Activated CD8-positive, alpha-beta memory T cell treated with anti-CD3 and anti-CD28 coated beads, Interleukin-2, amount 50 U/mL, for 48 hours (primary cell): ENCODE measurements around the gene SGMS2.

Source experiments
- DNase-seq: peaks from one replicate; pipeline ENCODE4 v3.0.0-alpha.2; 2020

Gene SGMS2

DNA sequence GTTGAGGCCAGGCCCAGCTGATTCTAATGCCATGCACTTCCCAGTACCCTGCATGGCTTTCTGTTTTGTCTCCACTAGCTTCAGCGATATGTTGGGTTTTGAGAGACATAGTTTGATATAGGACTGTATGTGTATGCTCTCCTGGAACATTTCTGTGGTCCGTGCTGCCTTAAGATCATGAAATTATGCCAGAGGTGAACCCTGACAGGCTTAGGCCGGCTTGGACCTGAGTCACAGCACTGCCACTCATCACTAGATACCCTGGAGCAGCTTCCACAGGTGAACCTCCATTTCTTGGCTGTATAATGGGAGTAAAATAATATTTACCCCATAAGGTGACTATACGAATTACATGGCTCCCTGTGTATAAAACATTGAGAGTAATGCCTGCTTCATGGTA, 6.4 kb downstream of the SGMS2 start:
- DNase-seq: no peak

DNA sequence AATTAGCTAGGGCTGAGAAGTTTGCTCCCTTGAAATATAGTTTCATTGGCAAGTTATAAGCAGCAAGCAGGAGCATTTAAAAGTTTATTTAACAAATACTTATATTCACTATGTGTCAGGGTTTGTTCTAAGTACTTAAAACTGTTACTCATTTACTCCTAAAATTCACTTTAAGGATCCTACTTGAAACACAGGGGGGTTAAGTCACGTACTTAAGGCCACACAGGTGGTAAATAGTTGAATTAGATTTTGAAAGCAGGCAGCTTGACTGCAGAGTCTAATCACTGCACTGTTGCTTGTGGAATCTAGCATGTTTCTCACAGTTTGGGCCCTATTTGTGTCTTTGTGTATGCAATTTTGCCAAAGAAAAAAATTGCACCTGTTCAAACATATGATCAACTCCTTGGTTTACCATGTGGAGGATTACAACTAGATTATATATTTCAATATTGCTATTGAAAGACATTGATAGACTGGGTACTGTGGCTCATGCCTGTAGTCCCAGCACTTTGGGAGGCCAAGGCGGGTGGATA, 7.6 kb downstream of the SGMS2 start:
- DNase-seq: no peak

DNA sequence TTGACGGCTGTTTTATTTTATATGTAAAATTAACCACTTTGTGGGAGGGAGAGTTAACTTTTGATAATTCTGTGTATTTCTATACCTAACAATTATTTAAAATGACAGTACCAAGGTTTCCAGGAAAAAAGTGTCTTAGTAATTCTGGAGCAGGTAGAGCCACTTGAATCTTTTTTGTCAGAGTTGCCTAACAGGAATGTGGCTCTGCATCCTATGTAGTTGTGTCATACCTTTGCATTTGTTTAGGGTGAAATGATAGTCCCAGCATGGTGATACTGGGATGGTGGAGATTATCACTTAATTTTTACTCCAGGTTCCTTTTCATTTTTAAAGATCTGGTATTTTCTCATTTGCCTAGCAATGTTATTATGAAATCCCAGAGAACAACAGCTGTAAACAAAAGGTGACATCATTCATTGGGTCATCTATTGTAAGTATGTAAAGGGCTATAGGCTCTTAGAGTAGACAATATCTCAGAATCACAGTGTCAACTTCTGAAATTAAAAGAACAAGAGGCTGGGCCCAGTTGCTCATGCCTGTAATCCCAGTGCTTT, 9.6 kb downstream of the SGMS2 start:
- no peak for DNase-seq

DNA sequence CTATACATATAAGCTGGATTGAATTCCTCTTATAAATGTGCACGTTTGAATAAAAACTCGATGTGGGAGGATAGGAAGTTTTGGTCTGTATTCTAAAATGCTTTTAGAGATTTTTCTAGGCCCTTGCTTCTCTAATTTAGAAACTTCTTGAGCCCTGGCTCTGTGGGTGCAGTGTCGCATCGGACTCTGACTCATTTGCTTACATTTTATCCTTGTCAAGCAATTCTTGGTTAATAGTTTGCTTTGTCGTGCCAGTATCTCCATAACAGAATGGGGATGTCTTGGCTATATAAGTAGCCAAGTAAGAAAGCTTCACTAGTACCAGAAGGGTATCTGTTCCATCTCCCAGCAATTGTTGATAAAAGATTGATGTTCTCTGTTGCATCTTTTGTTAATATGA, 10.7 kb downstream of the SGMS2 start:
- DNase-seq: no peak

DNA sequence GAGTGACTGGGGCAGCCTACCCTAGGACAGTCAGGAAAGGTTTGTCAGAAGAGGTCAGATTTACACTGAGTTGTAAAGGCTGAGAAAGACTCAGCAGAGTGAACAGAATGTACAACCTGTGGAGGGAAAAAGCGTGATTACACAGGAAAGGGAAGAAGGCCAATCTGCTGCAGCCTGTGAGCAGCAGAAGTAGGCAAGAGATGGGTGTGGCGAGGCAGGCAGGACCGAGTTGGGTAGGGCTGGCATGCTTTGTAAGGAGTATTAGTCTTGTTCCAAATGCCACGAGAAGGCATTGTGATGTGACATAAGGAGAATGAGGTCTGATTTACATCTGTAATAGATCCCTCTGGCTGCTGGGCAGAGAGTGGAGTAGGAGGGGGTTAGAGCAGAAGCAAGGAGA, 12.6 kb downstream of the SGMS2 start:
- DNase-seq: no peak

DNA sequence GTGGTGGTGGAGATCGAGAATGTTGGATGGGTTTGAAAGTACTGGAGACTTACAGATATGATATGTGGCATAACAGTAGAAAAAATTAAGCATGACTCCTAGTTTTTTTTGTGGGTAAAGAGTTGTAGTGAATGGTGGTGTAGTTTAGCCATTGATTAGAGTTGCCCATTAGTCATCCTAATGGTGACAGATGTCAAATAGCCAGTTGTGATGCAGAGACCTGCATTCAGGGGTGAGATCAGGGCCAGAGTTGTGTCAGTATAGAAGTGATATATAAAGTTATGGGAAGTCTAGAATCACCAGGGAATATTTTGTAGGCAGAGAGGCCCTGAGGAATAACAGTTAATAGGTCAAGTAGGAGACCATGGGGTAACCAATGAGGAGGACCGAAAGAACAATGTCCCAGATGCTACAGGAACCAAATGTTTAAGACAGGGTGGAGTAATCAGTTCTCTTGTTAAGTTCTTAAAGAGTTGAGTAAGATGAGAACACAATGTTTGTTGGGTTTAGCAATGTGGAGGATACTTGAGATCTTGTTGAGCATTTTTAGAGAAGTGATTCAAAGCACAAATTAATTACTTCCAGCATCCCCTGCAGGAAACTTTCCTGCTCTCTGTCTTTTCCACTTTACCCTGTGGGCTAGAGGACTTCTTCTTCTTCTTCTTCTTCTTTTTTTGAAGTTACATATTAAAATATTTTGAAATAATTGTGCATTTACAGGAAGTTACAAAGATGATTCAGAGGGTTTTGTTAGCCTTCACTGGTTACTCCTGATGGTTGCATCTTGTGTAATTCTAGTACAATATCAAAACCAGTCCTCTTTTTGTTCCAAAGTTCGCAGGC, 13.3 kb downstream of the SGMS2 start:
- no peak for DNase-seq

DNA sequence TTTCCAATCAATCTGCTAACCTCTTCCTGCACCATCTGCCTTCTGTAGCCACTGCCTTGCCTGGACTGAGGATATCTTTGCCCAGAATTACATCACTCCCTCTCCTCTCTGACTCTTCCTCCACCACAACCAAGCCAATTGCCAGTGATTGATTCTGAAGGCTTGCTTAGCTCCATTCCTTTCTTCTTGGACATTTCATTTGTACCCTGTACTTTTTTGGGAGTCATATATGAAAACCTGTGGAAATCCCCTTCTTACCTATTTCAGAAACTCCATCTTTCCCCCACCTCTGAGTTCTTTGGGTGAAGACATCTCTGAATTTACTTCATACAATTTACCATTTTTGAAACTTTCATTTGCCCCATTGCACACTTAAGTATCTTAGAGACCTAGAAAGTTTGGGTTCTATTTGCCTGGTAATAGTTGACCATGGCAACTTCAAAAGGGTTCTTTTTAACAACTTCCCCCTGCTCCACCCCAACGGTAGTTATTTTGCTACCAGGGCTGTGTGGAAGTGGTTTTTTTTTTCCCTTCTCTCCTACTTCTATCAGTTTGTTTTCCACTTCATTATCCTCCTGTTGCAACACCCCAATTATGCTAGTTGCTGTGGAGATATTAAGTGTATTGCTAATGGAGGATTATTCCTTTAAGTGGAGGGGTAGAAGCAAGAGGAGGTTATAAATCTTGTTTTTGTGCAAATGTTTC, 14.3 kb downstream of the SGMS2 start:
- no peak for DNase-seq

DNA sequence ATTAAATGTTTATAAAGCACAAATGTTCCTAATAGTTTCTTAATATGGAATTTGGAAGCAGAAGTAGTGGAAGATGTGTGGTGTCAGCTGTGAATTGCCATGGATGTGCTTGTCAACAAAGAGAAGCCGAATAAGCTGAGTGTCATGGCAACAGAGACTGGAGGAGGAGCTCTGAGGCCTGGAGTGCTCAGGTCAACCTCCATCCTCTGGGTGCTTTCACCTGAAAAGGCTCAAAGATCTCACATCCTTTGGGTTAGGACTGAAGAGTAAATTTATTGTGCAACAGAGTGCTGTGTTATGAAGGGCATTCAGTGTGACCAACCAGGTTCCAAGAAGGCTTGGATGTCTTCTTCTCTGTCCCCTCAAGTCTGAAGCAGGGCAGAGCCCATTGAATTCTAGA, 18.7 kb downstream of the SGMS2 start:
- DNase-seq: no peak

DNA sequence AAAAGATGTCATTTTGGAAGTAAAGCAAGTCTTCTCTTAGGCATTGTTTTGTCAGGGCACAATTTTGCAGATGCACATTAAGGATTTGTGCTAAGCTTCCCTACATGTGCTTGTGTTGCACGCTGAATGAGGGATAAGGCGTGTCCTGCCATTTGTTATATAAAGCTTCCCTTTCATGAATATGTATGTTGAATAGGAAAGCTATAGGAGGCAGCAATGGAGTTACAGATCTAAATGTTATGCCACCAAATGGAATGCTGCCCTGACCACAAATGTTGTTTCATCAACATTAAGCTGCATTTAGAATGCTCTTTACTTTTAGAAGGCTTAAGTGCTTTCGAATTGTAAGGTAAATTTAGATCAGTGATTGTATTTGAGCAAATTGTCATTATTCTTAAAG, 20.9 kb downstream of the SGMS2 start:
- no peak for DNase-seq

DNA sequence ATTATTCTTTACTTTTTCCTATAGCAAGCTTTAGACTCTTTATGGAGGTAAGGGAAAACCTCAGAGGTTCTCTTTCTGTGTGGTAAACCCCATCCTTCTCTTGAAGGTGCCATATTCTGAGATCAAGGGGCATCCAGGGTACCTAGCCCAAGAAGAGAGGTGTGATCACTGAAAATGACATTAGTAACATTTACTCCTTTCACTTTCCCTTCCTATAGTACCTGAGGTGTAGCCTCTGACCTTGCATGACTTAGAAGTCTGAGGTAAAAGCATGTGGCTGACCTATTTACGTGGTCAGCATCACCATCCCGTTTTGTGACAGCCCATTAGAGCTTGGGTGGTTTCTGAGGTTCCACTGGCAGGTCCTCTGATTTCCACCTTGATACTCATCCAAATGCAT, 25.7 kb downstream of the SGMS2 start:
- DNase-seq: no peak

DNA sequence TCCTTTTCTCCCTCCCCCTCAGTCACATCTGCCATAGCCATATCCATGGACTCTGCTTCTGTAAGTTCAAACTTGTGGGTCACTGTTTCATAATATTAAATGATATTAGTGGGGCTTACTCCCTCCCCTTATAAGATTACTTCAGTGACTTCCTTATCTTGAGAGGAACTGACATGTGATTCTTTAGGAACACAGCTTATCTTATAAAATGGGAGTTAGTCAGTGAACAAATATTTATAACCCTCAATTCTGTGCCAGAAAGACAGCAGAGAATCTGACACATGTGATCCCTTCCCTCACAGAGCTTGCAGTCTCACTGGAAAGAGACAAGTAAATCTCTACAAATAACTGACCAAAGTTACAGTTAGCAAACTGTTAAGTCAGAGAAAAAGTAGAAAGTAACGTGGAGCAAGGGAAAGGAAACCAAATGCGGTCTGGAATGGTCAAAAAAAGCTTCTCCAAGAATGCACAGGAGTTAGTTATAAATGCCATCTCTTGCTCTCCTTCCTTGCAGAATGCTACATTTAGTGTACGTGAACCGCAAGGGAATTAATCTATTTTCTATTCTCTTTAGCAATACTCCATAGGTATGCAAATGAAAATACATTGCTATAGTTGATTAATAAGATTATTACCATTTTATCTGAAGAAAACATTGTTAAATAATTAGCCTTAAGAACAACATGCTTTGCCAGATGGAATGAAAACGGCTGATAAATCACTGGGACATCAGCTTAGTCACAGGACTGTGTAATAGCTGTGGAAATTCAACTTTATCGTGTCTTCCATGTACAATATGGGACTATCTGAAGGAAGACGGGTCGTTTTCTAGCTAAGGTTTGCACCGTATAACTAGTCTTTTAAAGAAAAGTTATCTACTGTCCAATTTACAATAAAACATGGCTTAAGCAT, 29.0 kb downstream of the SGMS2 start:
- no peak for DNase-seq

DNA sequence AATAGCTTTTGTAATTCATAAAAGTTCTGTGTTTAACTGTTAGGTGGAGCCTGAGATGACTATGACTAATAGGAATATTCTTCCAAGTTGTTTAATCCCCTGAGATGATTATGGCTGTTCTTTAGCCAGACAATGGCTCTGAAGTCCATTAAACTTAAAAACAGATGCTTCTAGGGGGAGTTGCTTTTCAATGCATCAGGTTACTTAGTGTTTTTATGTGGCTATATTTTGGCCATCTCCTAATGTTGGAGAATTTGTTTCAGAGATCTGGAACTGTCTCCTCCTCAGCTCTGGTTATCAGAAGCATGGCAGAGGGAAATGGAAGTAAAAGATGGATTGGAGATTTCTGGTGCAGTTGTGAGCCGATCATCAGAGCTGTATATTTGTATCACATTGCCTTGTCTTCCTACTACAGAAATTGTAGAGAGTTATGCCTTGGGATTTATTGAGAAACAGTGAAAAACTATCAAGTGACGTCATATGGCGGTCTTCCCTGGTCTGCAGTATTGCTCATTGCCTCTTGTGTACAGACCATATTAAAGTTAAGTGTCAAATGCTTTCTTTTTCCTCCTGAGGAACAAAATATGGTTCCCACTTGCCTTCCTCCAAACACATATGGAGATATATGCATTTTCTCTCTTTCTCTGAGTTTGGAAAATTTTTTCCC, 29.8 kb downstream of the SGMS2 start:
- DNase-seq: no peak

DNA sequence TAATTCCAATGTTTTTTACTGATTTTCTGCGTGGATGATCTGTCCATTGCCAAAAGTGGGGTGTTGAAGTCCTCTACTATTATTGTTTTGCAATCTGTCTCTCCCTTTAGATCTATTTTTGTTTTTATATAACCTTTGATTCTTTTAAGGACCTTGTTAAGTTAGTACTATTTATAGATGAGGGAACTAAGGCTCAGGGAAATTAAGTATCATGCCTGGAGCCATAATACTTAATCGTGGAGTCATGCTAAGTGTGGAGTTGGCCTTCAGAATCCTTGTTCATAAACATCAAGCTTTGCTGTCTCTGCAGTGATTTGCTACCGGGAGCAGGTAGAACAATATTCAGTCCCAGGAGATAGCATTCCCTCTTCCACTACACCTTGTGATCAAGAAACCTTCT, 31.0 kb downstream of the SGMS2 start:
- no peak for DNase-seq

DNA sequence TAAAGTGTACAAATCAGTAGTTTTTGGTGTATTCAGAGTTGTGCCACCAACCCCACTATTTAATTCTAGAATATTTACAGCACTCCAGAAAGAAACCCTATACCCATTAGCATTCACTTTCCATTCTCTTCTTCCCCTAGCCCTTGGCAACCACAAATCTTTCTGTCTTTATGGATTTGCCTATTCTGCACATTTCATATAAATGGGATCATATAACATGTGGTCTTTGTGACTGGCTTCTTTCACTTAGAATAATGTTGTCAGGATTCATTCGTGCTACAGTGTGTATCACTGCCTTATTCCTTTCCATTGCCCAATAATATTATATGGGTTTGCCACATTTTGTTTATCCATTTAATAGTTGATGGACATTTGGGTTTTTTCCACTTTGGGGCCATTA, 32.2 kb downstream of the SGMS2 start:
- DNase-seq: no peak

DNA sequence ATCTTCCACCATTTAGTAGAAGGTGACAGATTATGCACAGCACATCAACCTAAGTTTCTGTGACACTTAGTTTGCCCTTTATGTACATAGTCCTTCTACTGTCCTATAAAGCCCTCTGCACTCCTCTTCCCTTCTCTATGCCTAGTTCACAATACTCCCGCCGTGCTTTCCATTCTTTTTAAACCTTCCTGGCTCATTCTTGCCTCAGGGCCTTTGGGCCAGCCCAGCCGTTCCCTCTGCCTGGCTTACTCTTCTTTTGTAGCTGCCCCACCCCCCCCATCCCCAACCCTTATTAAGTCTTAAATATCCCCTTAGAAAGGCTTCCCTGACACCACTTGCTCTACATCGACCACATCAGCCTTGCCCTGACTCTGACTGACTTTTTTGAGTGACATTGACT, 33.0 kb downstream of the SGMS2 start:
- DNase-seq: no peak

DNA sequence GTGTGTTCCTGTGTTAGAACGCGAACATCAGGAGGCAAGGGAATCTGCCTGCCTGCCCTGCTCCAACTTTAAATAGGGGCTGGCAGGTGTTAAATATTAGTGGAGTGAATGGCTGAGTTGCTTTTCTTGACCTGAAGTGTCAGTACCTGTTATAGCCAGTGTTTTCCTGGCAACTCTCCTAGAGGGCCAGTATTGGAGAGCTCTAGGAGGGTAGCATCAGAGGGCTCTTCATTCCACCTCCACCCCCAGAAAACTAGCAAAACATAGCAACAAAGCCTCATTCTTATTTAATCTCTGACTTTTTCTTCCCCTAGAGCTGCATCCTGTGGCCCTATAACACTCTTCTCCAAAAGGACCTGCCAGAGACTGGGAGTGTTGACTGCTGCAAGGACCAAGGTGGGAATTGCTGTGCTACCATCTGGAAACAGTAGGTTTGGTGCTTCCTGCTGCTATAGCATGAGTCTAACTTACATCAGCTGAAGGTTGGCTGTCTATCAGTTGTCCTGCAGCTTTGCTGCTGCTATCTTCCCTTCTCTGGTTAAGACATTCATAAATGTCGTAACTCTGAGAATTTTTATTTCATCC, 33.5 kb downstream of the SGMS2 start:
- no peak for DNase-seq

DNA sequence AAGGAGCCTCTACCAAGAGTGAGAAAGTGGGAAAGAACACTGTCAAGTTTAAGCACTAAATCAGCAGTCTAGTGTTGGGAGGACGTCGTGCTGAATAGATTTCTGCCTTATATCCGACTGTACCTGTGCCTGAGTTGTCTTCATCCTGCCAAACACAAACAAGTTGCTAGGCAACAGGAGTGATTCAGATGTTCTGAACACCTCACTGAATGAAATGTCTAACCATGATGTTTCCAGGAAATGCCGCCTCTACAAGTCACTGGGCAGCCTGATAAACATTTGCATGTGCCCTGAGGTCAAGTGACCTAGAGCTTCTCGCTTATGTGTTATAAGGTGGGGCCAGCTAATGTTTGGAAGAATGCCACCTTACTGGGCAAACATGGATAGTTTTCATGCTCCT, 37.9 kb downstream of the SGMS2 start:
- DNase-seq: no peak

DNA sequence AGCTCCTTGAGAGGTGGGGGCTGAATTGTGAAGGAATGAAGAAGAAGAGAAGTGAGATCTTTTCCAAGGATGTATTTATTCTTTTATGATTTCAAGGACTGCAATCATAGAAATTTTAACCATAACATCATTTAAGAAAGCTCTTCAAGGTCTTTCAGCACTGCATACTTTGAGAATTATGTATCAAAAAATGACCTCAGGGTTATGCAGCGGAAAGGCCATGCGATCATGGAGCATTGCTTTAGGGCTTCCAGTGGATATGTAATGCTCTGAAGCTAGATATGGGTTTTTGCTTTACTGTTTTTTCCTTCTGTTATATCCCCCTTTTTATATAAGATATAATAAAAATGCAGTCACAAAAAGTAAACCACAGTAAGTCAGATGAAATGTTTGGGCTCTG, 38.7 kb downstream of the SGMS2 start:
- no peak for DNase-seq

DNA sequence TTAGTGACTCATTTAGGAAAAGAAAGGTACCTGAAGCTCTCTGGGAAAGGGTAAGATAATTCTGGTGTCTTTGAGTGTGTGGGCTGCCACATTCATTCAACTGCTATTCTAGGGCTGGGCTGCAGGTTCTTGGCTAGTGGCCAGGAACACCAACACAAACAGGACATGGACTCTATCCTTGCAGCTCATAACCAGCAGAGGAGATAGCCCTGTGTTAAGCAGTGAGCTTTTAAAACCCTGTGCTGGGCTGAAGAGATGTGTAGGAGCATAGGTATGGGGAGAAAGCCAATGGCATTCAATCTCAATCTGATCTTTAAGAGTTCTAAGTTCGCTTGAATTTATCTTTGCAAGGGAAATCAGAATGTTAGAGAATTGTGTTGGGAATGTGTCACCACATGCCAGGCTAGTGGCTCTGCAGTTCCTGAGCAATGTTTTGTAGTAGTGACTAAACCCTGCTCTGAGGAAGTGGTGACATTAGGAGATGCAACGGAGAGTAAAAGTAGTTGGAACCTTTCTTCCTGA, 39.2 kb downstream of the SGMS2 start:
- no peak for DNase-seq

DNA sequence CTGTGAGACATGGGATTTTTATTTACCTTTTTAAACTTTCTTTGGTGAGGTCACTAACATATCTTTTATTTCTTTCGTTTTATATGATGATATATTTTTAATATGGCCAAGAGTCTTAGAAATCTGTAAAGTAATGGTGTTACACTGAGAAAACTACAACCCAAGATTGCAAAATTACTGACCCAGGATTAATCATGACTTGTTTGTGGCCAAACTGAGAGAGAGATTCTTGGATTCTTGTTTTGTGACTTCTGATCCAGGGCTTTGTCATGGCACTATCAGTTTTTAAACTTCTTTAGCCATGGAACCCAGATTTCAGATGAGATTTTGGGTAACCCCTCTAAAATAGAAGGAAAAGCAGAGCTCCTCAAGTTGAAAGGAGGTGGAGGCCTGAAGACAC, 42.0 kb downstream of the SGMS2 start:
- DNase-seq: no peak

DNA sequence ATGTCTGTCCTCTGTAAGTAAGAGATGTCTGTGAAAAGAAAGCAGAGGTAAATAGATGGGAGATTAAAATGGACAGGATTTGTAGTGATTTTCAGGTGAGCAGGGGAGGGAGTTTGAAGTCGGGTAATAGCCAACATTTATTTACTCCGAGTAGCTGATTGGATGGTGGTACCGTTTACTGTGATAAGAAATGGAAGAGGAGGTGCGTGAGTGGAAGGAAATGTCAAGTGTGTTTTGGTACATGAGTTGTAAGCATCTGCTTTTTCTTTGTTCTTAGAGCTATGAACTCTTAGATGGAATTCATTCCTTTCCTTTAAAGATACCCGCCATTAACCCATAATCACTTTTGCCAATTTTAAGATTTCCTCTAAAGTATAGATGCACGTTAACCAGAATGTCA, 45.5 kb downstream of the SGMS2 start:
- no peak for DNase-seq
